Calu3 (cell line): Measurements from ENCODE around the gene WASF3. TPM values are rescaled to one million over a fixed set of nuclear protein-coding genes. Genes with fewer than 3 reads are reported as not detected.

Experiments used
- BruUV-seq: library from RNA; stranded (reverse); fragments of 400-500 nt; replicated peaks from 2 replicates; lab custom pipeline; 2021; lab: Mats Ljungman, UMichigan
- CTCF ChIA-PET: fragments of 300-600 bp; sonication (Branson Sonifier 250); formaldehyde crosslinking; loops from one replicate; lab custom pipeline; 2022; ENCODE audit warnings: antibody characterized with exemption; lab: Charles Lee
- DNase-seq: peaks from one replicate; pipeline ENCODE4 v3.0.0; 2022
- H3K27ac Mint-ChIP-seq: one replicate; pipeline ENCODE4 v1.8.0; 2022; ENCODE audit warnings: mixed read lengths; ENCODE audit not compliant: unreplicated experiment
- H3K27me3 Mint-ChIP-seq: one replicate; pipeline ENCODE4 v1.8.0; 2022; ENCODE audit warnings: mixed read lengths; ENCODE audit not compliant: unreplicated experiment
- H3K36me3 Mint-ChIP-seq: one replicate; pipeline ENCODE4 v1.8.0; 2022; ENCODE audit warnings: mild to moderate bottlenecking, moderate library complexity, mixed read lengths; ENCODE audit not compliant: insufficient read depth, unreplicated experiment
- H3K4me1 Mint-ChIP-seq: one replicate; pipeline ENCODE4 v1.8.0; 2022; ENCODE audit warnings: mild to moderate bottlenecking, low read depth, mixed read lengths; ENCODE audit not compliant: unreplicated experiment
- H3K4me3 Mint-ChIP-seq: one replicate; pipeline ENCODE4 v1.8.0; 2022; ENCODE audit warnings: mild to moderate bottlenecking, low read depth, moderate library complexity, mixed read lengths; ENCODE audit not compliant: unreplicated experiment
- H3K9me3 Mint-ChIP-seq: one replicate; pipeline ENCODE4 v1.8.0; 2022; ENCODE audit warnings: low read depth, mixed read lengths; ENCODE audit not compliant: unreplicated experiment
- intact Hi-C: fragments of 100-400 bp; cut with micrococcal nuclease; formaldehyde crosslinking; loops from one replicate; pipeline ENCODE4 v1.10.0; 2022; ENCODE audit not compliant: unreplicated experiment
- total RNA-seq: library from RNA; stranded (reverse); gene quantifications from 2 replicates; pipeline ENCODE4 v1.2.3, GENCODE V29; 2022
- TF ChIP-seq, protein P1 (sequence below): fragments of 200-600 bp; IDR thresholded peaks from one replicate; pipeline ENCODE4 v1.8.0; 2022; ENCODE audit warnings: antibody characterized with exemption; ENCODE audit not compliant: unreplicated experiment

Gene WASF3
- total RNA-seq, 1 experiment from 2014 or later = 8.7 TPM

DNA sequence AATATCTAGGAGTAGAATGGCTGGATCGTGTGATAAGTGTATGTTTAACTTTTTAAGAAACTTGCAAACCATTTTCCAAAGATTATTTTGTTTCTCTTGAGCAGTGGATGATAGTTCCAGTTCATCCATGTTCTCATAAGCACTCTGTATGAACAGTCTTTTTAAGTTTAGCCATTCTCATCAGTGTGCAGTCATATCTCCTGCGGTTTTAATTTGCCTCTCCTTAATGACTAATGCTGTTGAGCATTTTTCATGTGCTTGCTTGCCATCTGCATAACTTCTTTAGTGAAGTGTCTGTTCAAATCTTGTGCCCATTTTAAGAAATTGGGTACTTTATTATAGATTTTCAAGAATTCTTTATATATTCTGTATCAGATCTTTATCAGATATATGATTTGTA is 58.6 kb downstream of the WASF3 start:
- Mint-ChIP-seq H3K27me3 (no peaks in the 10 kb centered on the region), H3K36me3 (no peaks in the 10 kb centered on the region), H3K9me3 (no peaks in the 10 kb centered on the region), H3K4me3 (no peak overlapping the region), H3K27ac (no peak overlapping the region), H3K4me1 (no peaks in the 10 kb centered on the region)
- DNase-seq = no peak
- intact Hi-C loops = no loop called here
- CTCF ChIA-PET = no interaction called here
- TF ChIP-seq, protein P1, sequence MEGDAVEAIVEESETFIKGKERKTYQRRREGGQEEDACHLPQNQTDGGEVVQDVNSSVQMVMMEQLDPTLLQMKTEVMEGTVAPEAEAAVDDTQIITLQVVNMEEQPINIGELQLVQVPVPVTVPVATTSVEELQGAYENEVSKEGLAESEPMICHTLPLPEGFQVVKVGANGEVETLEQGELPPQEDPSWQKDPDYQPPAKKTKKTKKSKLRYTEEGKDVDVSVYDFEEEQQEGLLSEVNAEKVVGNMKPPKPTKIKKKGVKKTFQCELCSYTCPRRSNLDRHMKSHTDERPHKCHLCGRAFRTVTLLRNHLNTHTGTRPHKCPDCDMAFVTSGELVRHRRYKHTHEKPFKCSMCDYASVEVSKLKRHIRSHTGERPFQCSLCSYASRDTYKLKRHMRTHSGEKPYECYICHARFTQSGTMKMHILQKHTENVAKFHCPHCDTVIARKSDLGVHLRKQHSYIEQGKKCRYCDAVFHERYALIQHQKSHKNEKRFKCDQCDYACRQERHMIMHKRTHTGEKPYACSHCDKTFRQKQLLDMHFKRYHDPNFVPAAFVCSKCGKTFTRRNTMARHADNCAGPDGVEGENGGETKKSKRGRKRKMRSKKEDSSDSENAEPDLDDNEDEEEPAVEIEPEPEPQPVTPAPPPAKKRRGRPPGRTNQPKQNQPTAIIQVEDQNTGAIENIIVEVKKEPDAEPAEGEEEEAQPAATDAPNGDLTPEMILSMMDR = no peak
- no TSS peak for BruUV-seq

DNA sequence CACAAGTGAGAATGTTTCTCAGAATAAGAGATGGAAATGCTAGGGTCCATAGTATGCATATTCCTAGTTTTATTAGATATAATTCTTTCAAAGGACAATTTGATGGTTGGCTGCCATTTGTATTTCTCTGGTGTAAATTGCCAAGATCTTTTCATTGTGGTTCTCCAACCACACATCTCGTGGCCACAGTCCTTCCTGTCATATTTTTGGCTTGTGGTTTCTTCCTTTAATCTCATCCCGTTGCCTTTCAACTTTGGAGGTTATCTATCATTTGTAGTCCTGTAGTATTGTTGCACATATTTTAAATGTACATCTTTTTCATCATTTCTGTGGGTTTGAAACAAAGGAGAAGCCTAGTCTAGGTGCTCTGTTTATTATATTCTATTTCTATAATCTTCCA is 61.2 kb downstream of the WASF3 start:
- intact Hi-C loops = no loop called here
- H3K4me3 Mint-ChIP-seq = no peak overlapping the region
- H3K27ac Mint-ChIP-seq = no peak overlapping the region
- H3K27me3 Mint-ChIP-seq = no peaks in the 10 kb centered on the region
- CTCF ChIA-PET = no interaction called here
- no peaks in the 10 kb centered on the region for H3K9me3 Mint-ChIP-seq
- no peaks in the 10 kb centered on the region for H3K36me3 Mint-ChIP-seq
- no TSS peak for BruUV-seq
- no peak for DNase-seq
- H3K4me1 Mint-ChIP-seq = no peaks in the 10 kb centered on the region
- TF ChIP-seq, protein P1 = no peak

DNA sequence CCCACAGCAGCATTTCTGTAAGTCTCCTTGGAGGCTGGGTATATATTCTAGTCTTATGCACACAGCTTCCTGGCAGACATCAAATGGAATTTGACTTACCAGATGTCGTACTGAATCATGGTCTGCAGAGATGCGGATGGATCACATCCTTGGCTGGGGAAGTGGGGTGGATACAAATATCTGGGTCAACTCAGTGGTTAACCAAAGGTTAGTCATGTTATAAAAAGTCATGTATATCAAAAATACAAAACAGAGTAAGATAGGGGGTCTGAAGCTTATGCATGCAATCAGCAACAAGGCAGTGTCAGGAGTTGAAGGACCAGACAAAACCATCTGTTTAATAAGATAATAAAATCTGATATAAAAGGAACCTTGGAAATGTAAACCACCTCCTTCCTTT is 61.9 kb downstream of the WASF3 start:
- CTCF ChIA-PET = no interaction called here
- peaks cover 6% of the 10 kb centered on the region for H3K9me3 Mint-ChIP-seq
- no peaks in the 10 kb centered on the region for H3K36me3 Mint-ChIP-seq
- no peak for DNase-seq
- H3K4me3 Mint-ChIP-seq = no peak overlapping the region
- TF ChIP-seq, protein P1 = no peak
- H3K4me1 Mint-ChIP-seq = no peaks in the 10 kb centered on the region
- H3K27me3 Mint-ChIP-seq = no peaks in the 10 kb centered on the region
- no peak overlapping the region for H3K27ac Mint-ChIP-seq
- BruUV-seq = no TSS peak
- intact Hi-C loops = no loop called here

DNA sequence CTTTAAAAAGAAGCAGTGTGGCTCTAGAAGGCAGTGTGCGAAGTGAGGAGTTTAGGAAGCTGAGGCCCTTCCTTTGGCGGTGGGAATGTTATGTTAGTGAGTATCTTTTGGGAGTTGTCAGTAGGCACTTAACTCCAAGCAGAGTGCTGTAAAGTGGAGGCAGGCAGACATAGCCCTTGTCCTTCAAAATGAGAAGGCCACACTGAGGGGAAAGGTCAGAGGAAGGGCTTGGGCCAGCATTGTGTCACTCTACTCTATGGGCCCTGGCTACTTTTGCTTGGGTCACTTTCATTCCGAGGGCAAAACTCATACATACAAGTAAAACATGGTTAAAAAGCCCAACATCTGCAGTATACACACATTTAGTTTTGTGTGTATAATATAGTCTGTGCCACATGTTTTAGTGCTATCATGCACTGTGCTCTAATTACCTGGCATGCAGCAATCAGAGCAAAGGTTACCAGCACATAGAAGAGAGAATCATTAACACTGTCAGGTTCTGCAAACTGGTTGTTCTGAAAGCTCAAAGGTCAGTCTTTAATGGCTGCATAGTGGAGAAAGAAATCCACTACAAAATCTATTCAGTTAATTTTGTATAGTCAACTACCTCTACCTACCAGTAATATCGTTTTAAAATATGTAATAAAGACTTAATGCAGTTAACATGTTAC is 64.4 kb downstream of the WASF3 start:
- CTCF ChIA-PET = no interaction called here
- no peak overlapping the region for H3K27ac Mint-ChIP-seq
- TF ChIP-seq, protein P1 = no peak
- H3K4me1 Mint-ChIP-seq = no peaks in the 10 kb centered on the region
- no peaks in the 10 kb centered on the region for H3K36me3 Mint-ChIP-seq
- no TSS peak for BruUV-seq
- H3K27me3 Mint-ChIP-seq = no peaks in the 10 kb centered on the region
- DNase-seq = no peak
- H3K9me3 Mint-ChIP-seq = peaks cover 6% of the 10 kb centered on the region
- no peak overlapping the region for H3K4me3 Mint-ChIP-seq
- intact Hi-C loops = no loop called here
